Measurements from ENCODE around the gene SCRN2.

SCRN2 gene

GRCh38 chr17:47840742-47841487, at the start of gene SCRN2:
Gene SCRN2, minus strand, starts transcription at chr17:47841273. Its CDS starts 430 bp downstream, at chr17:47840843.
- FAIRE-seq (peak; percentile 52), DNase-seq (ENCODE audit: low spot score) (peak; percentile 75)

- no peak for FAIRE-seq
Measured at GRCh38 chr17:47889734-47890529, 48.9 kb upstream of the SCRN2 start.

GRCh38 chr17:47888293-47888692, 47.2 kb upstream of the SCRN2 start:
- DNase-seq (ENCODE audit: low spot score) = no peak
- FAIRE-seq = no peak

More at GRCh38 chr17:47889734-47890529, 48.9 kb upstream of the SCRN2 start:
- peak; percentile 64 for DNase-seq (ENCODE audit: low spot score)

GRCh38 chr17:47884905-47885730, 44.0 kb upstream of the SCRN2 start:
- FAIRE-seq = no peak
- no peak for DNase-seq (ENCODE audit: low spot score)

GRCh38 chr17:47884427-47884740, 43.3 kb upstream of the SCRN2 start:
- no peak for FAIRE-seq
- no peak for DNase-seq (ENCODE audit: low spot score)

GRCh38 chr17:47883589-47884426, 42.7 kb upstream of the SCRN2 start:
- FAIRE-seq (no peak), DNase-seq (ENCODE audit: low spot score) (no peak)

GRCh38 chr17:47882695-47883588, 41.9 kb upstream of the SCRN2 start:
- no peak for FAIRE-seq
- DNase-seq (ENCODE audit: low spot score) = no peak

GRCh38 chr17:47882247-47882646, 41.2 kb upstream of the SCRN2 start:
- no peak for FAIRE-seq
- no peak for DNase-seq (ENCODE audit: low spot score)

- FAIRE-seq (no peak), DNase-seq (ENCODE audit: low spot score) (no peak)
Measured at GRCh38 chr17:47879776-47880454, 38.8 kb upstream of the SCRN2 start.

- DNase-seq (ENCODE audit: low spot score) (peak; percentile 88), FAIRE-seq (peak; percentile 86)
Measured at GRCh38 chr17:47879028-47879585, 38.0 kb upstream of the SCRN2 start.

GRCh38 chr17:47878203-47879027, 37.3 kb upstream of the SCRN2 start:
- no peak for FAIRE-seq
- no peak for DNase-seq (ENCODE audit: low spot score)

GRCh38 chr17:47877368-47878034, 36.4 kb upstream of the SCRN2 start:
- no peak for FAIRE-seq
- no peak for DNase-seq (ENCODE audit: low spot score)

GRCh38 chr17:47875011-47875985, 34.2 kb upstream of the SCRN2 start:
- FAIRE-seq = no peak
- no peak for DNase-seq (ENCODE audit: low spot score)

- DNase-seq (ENCODE audit: low spot score) (no peak), FAIRE-seq (no peak)
Measured at GRCh38 chr17:47873200-47874090, 32.4 kb upstream of the SCRN2 start.

GRCh38 chr17:47872651-47873161, 31.6 kb upstream of the SCRN2 start:
- no peak for DNase-seq (ENCODE audit: low spot score)
- no peak for FAIRE-seq
